NT2/D1 (cell line): Measurements from ENCODE around the gene NATD1.
A peak's percentile ranks its signal among the peaks of the same experiment; 100 is the strongest.

Experiments
- DNase-seq: peaks from one replicate; pipeline ENCODE4 v3.0.0-alpha.2; 2011; ENCODE audit warnings: low read depth, low spot score
- H3K27me3 ChIP-seq: 2 replicates; pipeline ENCODE4 v1.6.0; 2011; ENCODE audit warnings: mild to moderate bottlenecking; ENCODE audit not compliant: insufficient read length, insufficient read depth
- H3K36me3 ChIP-seq: 2 replicates; pipeline ENCODE4 v1.6.1; 2011; ENCODE audit warnings: mild to moderate bottlenecking, low read length, mixed read lengths; ENCODE audit not compliant: insufficient read depth, insufficient read length
- H3K4me1 ChIP-seq: 2 replicates; pipeline ENCODE4 v1.5.1; 2011; ENCODE audit not compliant: insufficient read depth, insufficient read length
- H3K4me3 ChIP-seq: 2 replicates; pipeline ENCODE4 v1.5.1; 2011; ENCODE audit warnings: low read depth; ENCODE audit not compliant: insufficient read length
- H3K9ac ChIP-seq: 2 replicates; pipeline ENCODE4 v1.6.0; 2011; ENCODE audit warnings: low read depth; ENCODE audit not compliant: insufficient read length
- H3K9me3 ChIP-seq: 2 replicates; pipeline ENCODE4 v1.5.1; 2011; ENCODE audit warnings: mild to moderate bottlenecking, low read length; ENCODE audit not compliant: insufficient read depth
- SUZ12 ChIP-seq: IDR thresholded peaks from 2 replicates; pipeline ENCODE4 v1.6.1; 2011; ENCODE audit not compliant: insufficient read length, insufficient read depth; ENCODE audit errors: extremely low read depth
- YY1 ChIP-seq: IDR thresholded peaks from 2 replicates; pipeline ENCODE4 v1.6.1; 2011; ENCODE audit not compliant: insufficient read length, insufficient read depth
- ZNF274 ChIP-seq: IDR thresholded peaks from 2 replicates; pipeline ENCODE4 v1.6.1; 2011; ENCODE audit warnings: mild to moderate bottlenecking, low read depth, low read length

The NATD1 gene

DNA sequence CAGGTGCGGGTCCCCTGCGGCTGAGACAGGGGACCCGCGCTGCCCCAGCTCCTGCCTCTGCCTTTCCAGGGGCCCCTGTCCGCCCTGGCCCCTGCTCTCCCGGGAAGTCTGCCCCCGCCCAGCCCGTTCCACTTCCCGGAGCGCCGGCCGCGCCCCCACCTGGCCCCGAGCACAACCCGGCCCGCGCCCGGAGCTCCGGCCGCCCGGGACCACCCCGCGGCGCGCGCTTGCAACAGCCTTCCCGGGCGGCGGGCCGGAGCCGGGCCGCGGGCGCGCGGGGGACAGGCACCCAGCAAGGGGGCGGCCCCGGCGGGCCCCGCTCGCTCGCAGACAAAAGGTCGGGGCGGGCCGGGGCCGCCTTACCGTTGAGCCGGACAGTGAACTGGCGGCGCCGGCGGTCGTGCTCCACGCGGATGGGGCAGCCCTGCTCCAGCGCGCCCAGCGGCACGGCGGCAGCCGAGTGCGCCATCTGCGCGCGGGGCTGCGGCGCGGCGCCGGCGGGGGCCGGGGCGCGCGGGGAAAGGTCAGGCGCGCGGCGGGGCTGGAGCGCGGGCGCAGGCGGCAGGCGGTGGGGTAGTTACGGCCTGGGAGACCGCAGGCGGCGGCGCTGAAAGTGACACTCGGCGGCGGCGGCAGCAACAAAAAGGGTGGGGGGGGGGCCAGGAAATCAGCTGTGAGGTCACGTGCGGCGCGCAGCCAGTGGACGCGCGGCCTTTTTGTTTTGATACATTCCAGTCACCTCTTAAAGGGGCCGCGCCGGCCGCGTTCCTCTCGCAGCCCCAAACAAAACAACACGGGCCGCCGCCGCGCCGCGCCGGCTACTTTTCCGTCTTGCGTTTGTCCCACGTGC is at the start of gene NATD1:
TSS of gene NATD1 (minus strand) at position 615 of the 850 bp plus-strand sequence. CDS start at position 469, 146 bp downstream.
- Histone ChIP-seq H3K27me3 (peaks cover 13% of the 10 kb centered on the region), H3K4me3 (peak within 1 kb of the TSS; percentile 56), H3K4me1 (no peaks in the 10 kb centered on the region), H3K9ac (peak within 1 kb of the TSS; percentile 76), H3K36me3 (no peaks in the 10 kb centered on the region), H3K9me3 (no peaks in the 10 kb centered on the region)
- TF ChIP-seq ZNF274 (no peak), YY1 (no peak), SUZ12 (no peak)
- DNase-seq = peak; percentile 68

DNA sequence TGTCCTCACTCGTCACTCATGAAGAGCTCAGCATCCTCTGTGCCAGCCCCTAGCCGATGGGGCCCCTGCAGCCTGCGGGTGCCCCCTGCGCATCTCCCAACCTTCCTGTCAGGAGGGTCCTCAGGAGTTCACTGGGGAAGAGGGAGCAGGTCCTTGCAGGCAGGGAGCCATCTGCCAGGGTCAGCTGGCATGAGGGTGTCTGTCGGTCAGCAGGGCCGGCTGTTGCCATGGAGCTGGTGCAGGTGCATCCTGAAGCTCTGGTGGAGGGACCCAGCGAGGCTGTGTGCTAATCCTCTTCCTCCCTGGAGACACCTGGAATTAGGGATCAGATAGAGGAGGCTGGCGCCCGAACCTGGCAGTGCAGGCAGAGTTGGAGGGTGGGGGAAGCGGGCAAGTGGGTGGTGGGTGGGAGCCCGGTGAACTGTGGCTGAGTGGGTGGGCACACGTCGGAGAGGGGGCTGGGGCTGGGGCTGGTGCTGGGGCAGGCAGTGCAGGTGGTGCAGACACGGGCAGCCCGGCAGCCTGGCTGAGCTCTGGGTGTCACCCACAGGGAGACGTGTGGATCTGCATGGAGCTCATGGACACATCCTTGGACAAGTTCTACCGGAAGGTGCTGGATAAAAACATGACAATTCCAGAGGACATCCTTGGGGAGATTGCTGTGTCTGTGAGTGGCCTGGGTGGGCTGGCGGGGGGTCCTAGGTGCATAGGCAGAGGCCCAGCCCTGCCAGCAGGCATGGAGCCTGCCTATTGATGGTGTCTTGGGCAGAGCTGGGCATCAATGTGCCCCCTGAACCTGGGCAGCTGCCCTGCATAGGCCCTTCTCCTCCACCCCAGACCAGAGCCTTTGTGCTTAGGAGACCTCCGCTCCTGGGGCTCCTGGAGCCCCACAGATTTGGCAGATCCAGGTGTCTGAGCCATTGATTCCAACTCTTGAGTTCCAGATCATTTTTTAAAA is 48.7 kb upstream of the NATD1 start:
- Histone ChIP-seq H3K4me3 (no peak overlapping the region), H3K27me3 (no peaks in the 10 kb centered on the region), H3K4me1 (peaks cover 6% of the 10 kb centered on the region), H3K36me3 (peaks cover 62% of the 10 kb centered on the region), H3K9me3 (no peaks in the 10 kb centered on the region), H3K9ac (no peak overlapping the region)
- DNase-seq = no peak
- TF ChIP-seq SUZ12 = no peak
- no peak for TF ChIP-seq ZNF274
- no peak for TF ChIP-seq YY1

DNA sequence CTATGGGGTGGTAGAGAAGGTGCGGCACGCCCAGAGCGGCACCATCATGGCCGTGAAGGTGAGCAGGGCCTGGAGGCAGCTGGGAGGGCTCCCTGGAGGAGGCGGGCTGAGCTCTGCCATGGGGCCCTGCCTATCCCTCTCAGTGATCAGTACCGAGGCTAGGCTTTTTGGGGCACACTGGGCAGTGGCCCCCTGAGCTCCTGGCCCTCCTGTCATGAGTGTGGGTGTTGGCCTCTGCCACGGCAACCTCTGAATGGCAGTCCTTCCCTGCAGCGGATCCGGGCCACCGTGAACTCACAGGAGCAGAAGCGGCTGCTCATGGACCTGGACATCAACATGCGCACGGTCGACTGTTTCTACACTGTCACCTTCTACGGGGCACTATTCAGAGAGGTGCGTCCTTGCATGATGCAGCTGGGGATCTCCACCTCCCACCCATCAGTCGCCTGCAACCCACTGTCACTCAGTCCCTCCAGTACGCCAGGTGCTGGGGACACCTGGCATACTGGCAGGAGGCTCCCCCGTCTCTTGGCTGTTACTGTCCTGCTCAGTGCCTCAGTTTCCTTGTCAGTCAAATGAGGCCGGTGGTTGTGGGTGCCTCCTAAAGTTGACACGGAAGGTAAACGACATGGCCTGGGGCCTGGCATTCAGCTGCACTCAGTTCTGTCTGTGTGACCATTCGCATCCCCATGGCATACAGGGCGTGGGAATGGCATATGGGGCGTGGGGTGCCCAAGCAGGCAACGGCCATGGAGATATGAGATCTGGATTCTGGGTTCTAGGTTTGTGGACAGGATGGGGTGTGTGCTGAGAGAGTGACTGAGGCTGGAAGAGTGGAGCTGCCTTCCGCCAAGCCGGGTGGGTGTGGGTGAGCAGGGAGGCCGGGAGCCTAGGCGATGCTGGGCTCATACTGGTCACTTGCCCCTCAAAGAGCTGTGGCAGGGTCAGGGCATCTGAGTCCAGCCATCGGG is 47.7 kb upstream of the NATD1 start:
- TF ChIP-seq SUZ12 (no peak), YY1 (no peak)
- Histone ChIP-seq H3K4me1 (peaks cover 6% of the 10 kb centered on the region), H3K36me3 (peaks cover 65% of the 10 kb centered on the region), H3K9ac (no peak overlapping the region), H3K9me3 (no peaks in the 10 kb centered on the region), H3K27me3 (no peaks in the 10 kb centered on the region), H3K4me3 (no peak overlapping the region)
- no peak for DNase-seq

GRCh38 chr17:21299981-21300600 is 46.9 kb upstream of the NATD1 start:
- no peak for DNase-seq
- Histone ChIP-seq H3K27me3 (no peaks in the 10 kb centered on the region), H3K4me1 (peaks cover 6% of the 10 kb centered on the region), H3K9ac (no peak overlapping the region), H3K36me3 (peaks cover 66% of the 10 kb centered on the region), H3K4me3 (no peak overlapping the region), H3K9me3 (no peaks in the 10 kb centered on the region)
- TF ChIP-seq YY1 = no peak
- no peak for TF ChIP-seq ZNF274

- Histone ChIP-seq H3K4me3 (no peak overlapping the region), H3K27me3 (no peaks in the 10 kb centered on the region), H3K9me3 (no peaks in the 10 kb centered on the region), H3K36me3 (peaks cover 65% of the 10 kb centered on the region), H3K9ac (no peak overlapping the region), H3K4me1 (peaks cover 9% of the 10 kb centered on the region)
- DNase-seq = no peak
- TF ChIP-seq SUZ12 (no peak), YY1 (no peak), ZNF274 (no peak)
Measured at GRCh38 chr17:21298983-21299519, 45.8 kb upstream of the NATD1 start.
